Endothelial cell of umbilical vein (primary cell): Measurements from ENCODE around the gene SEZ6L. TPM values are rescaled to one million over a fixed set of nuclear protein-coding genes. Genes with fewer than 3 reads are reported as not detected.

Experiments
- BruUV-seq: library from RNA; stranded (reverse); fragments of 400-500 nt; replicated peaks from 2 replicates; lab custom pipeline; 2021; lab: Mats Ljungman, UMichigan
- CTCF ChIA-PET: fragments of 300-600, 350-600 bp; sonication (Branson Sonifier 250); formaldehyde crosslinking; loops from one replicate; lab custom pipeline; 2021; ENCODE audit warnings: antibody characterized with exemption, inconsistent platforms; lab: Charles Lee
- POLR2A ChIA-PET: fragments of 300-600, 350-600 bp; sonication (Branson Sonifier 250); formaldehyde crosslinking; loops from one replicate; lab custom pipeline; 2021; ENCODE audit warnings: antibody characterized with exemption, inconsistent platforms; lab: Charles Lee
- DNase-seq: peaks from one replicate; pipeline ENCODE4 v3.0.0-alpha.2; 2011; ENCODE audit warnings: low read depth, low spot score
- FAIRE-seq: peaks from 2 replicates; lab custom pipeline; 2011; peaks lifted over from hg19 to GRCh38; lab: Jason Lieb, UNC
- H2AFZ ChIP-seq: 2 replicates; pipeline ENCODE4 v1.6.0; 2012; ENCODE audit warnings: low read depth, low read length, control low read depth, inconsistent platforms
- H3K27ac ChIP-seq: 2 replicates; pipeline ENCODE4 v1.5.1; 2011; ENCODE audit warnings: low read depth, mild to moderate bottlenecking, control low read depth, low read length, moderate library complexity; ENCODE audit not compliant: insufficient read depth
- H3K27me3 ChIP-seq, 2 experiments: 2 replicates each; pipeline versions ENCODE4 v1.6.0 to v1.6.1; 2011; ENCODE audit warnings: low read length in 2 of 2, mixed read lengths in 1 of 2; ENCODE audit not compliant: control insufficient read depth in 2 of 2, insufficient read depth in 2 of 2
- H3K36me3 ChIP-seq, 2 experiments: 2 replicates in 1 of 2; 3 replicates in 1 of 2; pipeline ENCODE4 v1.5.1; 2011; ENCODE audit warnings: low read length in 2 of 2, mild to moderate bottlenecking in 1 of 2, moderate library complexity in 1 of 2; ENCODE audit not compliant: control insufficient read depth in 2 of 2, insufficient read depth in 2 of 2; ENCODE audit errors: extremely low read depth in 1 of 2
- H3K4me1 ChIP-seq: 3 replicates; pipeline ENCODE4 v1.5.1; 2011; ENCODE audit warnings: mild to moderate bottlenecking, low read length; ENCODE audit not compliant: control insufficient read depth, insufficient read depth; ENCODE audit errors: extremely low read depth
- H3K4me2 ChIP-seq: 2 replicates; pipeline ENCODE4 v1.6.1; 2011; ENCODE audit warnings: low read length, control low read depth, mixed read lengths; ENCODE audit not compliant: insufficient read depth
- H3K4me3 ChIP-seq, 3 experiments: fragments of 200-600 bp in 1 of 3; sonication (generic), shearing (Covaris generic) in 1 of 3; replicated peaks in 1 of 3; 2 replicates each; pipeline ENCODE4 v1.5.1; 2011 to 2016; ENCODE audit warnings: control low read depth in 3 of 3, low read length in 3 of 3, mild to moderate bottlenecking in 2 of 3, inconsistent platforms in 1 of 3, low read depth in 1 of 3, moderate library complexity in 1 of 3; ENCODE audit not compliant: insufficient read depth in 1 of 3
- H3K79me2 ChIP-seq: 2 replicates; pipeline ENCODE4 v1.6.0; 2012; ENCODE audit warnings: low read length, inconsistent platforms; ENCODE audit not compliant: control insufficient read depth, insufficient read depth
- H3K9ac ChIP-seq: replicated peaks from 2 replicates; pipeline ENCODE3; 2011; ENCODE audit warnings: low read length, control low read depth; ENCODE audit not compliant: insufficient read depth; ENCODE audit errors: extremely low read depth
- H3K9me1 ChIP-seq: replicated peaks from 3 replicates; pipeline ENCODE4 v1.6.0; 2011; ENCODE audit warnings: mild to moderate bottlenecking, low read length; ENCODE audit not compliant: control insufficient read depth, insufficient read depth; ENCODE audit errors: extremely low read depth
- H3K9me3 ChIP-seq: replicated peaks from 2 replicates; pipeline ENCODE4 v1.5.1; 2012; ENCODE audit warnings: low read length, inconsistent platforms; ENCODE audit not compliant: control insufficient read depth, insufficient read depth
- H4K20me1 ChIP-seq: replicated peaks from 2 replicates; pipeline ENCODE3; 2011; ENCODE audit warnings: mild to moderate bottlenecking, low read length; ENCODE audit not compliant: control insufficient read depth, insufficient read depth; ENCODE audit errors: extremely low read depth
- CTCF ChIP-seq, 2 donors: IDR thresholded peaks; 1 replicate in 1 of 2; 2 replicates in 1 of 2; pipeline ENCODE4 v1.5.1; 2011; ENCODE audit warnings: low read length in 2 of 2, mild to moderate bottlenecking in 2 of 2, moderate library complexity in 2 of 2, control low read depth in 1 of 2, inconsistent platforms in 1 of 2, low read depth in 1 of 2; ENCODE audit not compliant: insufficient read depth in 1 of 2; ENCODE audit errors: extremely low read depth in 1 of 2
- EZH2 ChIP-seq: IDR thresholded peaks from 2 replicates; pipeline ENCODE4 v1.6.1; 2012; ENCODE audit warnings: borderline replicate concordance, low read depth, mild to moderate bottlenecking, moderate library complexity, low read length, inconsistent platforms; ENCODE audit not compliant: severe bottlenecking
- FOS ChIP-seq: IDR thresholded peaks from 2 replicates; pipeline ENCODE4 v1.6.1; 2011; ENCODE audit warnings: mild to moderate bottlenecking, low read length, moderate library complexity, borderline replicate concordance; ENCODE audit not compliant: insufficient read depth
- GATA2 ChIP-seq: IDR thresholded peaks from 2 replicates; pipeline ENCODE4 v1.7.0; 2011; ENCODE audit warnings: low read depth, mild to moderate bottlenecking, moderate library complexity, mixed read lengths, low read length; ENCODE audit not compliant: insufficient read length, insufficient read depth
- JUN ChIP-seq: IDR thresholded peaks from 2 replicates; pipeline ENCODE4 v1.6.1; 2011; ENCODE audit warnings: borderline replicate concordance, low read depth; ENCODE audit not compliant: insufficient read length, insufficient read depth
- MAX ChIP-seq: IDR thresholded peaks from 2 replicates; pipeline ENCODE4 v1.6.1; 2011; ENCODE audit not compliant: insufficient read depth, insufficient read length
- MYC ChIP-seq: IDR thresholded peaks from one replicate; pipeline ENCODE4 v1.6.1; 2011; ENCODE audit warnings: mild to moderate bottlenecking, low read depth, low read length
- POLR2A ChIP-seq: IDR thresholded peaks from 2 replicates; pipeline ENCODE4 v1.6.1; 2012; ENCODE audit warnings: low read depth, mild to moderate bottlenecking, control low read depth, low read length
- POLR2AphosphoS5 ChIP-seq: IDR thresholded peaks from 2 replicates; pipeline ENCODE4 v1.6.1; 2012; ENCODE audit warnings: low read depth, mild to moderate bottlenecking, control low read depth, low read length, moderate library complexity; ENCODE audit not compliant: insufficient read depth
- dilution Hi-C: fragments of 300-500 bp; cut with MboI; formaldehyde crosslinking; loops from one replicate; pipeline ENCODE4 v1.15.0; 2019; ENCODE audit warnings: low sequenced_read_pairs; ENCODE audit not compliant: extremely low pct_ligation_motif_present
- intact Hi-C: fragments of 100-400 bp; cut with micrococcal nuclease; formaldehyde crosslinking; loops from one replicate; pipeline ENCODE4 v1.10.0; 2022
- polyA plus RNA-seq, 4 experiments: library from polyadenylated mRNA; depleted of rRNA in 3 of 4; stranded (reverse) in 3 of 4; unstranded in 1 of 4; fragments of >200 nt; gene quantifications; 2 replicates each; pipeline versions ENCODE4 v1.2.1 to v1.2.3, GENCODE V29; 2011 to 2012; ENCODE audit warnings: missing spikeins in 1 of 4
- total RNA-seq: library from RNA; stranded (reverse); gene quantifications from 2 replicates; pipeline ENCODE4 v1.2.3, GENCODE V29; 2021

The SEZ6L gene
- total and polyA plus RNA-seq, 2 donors (not counting 3 experiments of a cell fraction or from before 2014, with no cell fraction given): not detected

GRCh38 chr22:26225207-26225606 is 55.9 kb downstream of the SEZ6L start:
- CTCF ChIA-PET: no interaction called here

More at GRCh38 chr22:26225207-26225606, 55.9 kb downstream of the SEZ6L start:
- H3K27ac ChIP-seq: no peak overlapping the region
- no peak overlapping the region for H2AFZ ChIP-seq
- no peak overlapping the region for H3K4me2 ChIP-seq
- H3K9ac ChIP-seq: no peak overlapping the region
- dilution Hi-C loops (no loop called here), intact Hi-C loops (no loop called here)
- H3K36me3 ChIP-seq: no peaks in the 10 kb centered on the region
- no peaks in the 10 kb centered on the region for H3K4me1 ChIP-seq
- FAIRE-seq (no peak), DNase-seq (no peak)
- no TSS peak for BruUV-seq
- TF ChIP-seq EZH2: no peak
- no peak for TF ChIP-seq MYC
- no peak for TF ChIP-seq MAX
- TF ChIP-seq POLR2A: no peak
- TF ChIP-seq JUN: no peak
- TF ChIP-seq CTCF (IDR thresholded peaks at IDR 0.05; ENCODE audit: extremely low read depth in 1 of 2, insufficient read depth in 1 of 2, low read depth in 1 of 2, low read length in 2 of 2): no peak
- no peak for TF ChIP-seq FOS
- no peak for TF ChIP-seq POLR2AphosphoS5
- TF ChIP-seq GATA2: no peak
- H3K4me3 ChIP-seq: no peak overlapping the region
- no peaks in the 10 kb centered on the region for H4K20me1 ChIP-seq
- POLR2A ChIA-PET: no interaction called here
- H3K9me1 ChIP-seq: no peaks in the 10 kb centered on the region
- no peaks in the 10 kb centered on the region for H3K27me3 ChIP-seq
- no peaks in the 10 kb centered on the region for H3K79me2 ChIP-seq
- no peaks in the 10 kb centered on the region for H3K9me3 ChIP-seq
